Liver (tissue), 9 donors: ENCODE measurements around the gene USH2A. TPM values are rescaled to one million over a fixed set of nuclear protein-coding genes. Genes with fewer than 3 reads are reported as not detected.
A peak's percentile ranks its signal among the peaks of the same experiment; 100 is the strongest.

ENCODE experiments used
- DNase-seq: peaks from one replicate; pipeline ENCODE4 v3.0.0-alpha.2; 2017; ENCODE audit warnings: low spot score
- H3K27ac ChIP-seq, 2 donors: one replicate each; pipeline ENCODE4 v1.7.0; 2013; ENCODE audit warnings: inconsistent platforms in 2 of 2, low read length in 2 of 2, control low read depth in 1 of 2, low read depth in 1 of 2, mild to moderate bottlenecking in 1 of 2
- H3K27me3 ChIP-seq, 4 donors: one replicate each; pipeline versions ENCODE4 v1.6.1 to v1.7.0; 2013; ENCODE audit warnings: low read length in 3 of 4, inconsistent platforms in 1 of 4, mild to moderate bottlenecking in 1 of 4, moderate library complexity in 1 of 4; ENCODE audit not compliant: control insufficient read depth in 4 of 4, insufficient read depth in 4 of 4
- H3K36me3 ChIP-seq, 4 donors: one replicate each; pipeline versions ENCODE4 v1.6.1 to v1.7.0; 2013; ENCODE audit warnings: low read length in 3 of 4, mild to moderate bottlenecking in 3 of 4, low read depth in 1 of 4, moderate library complexity in 1 of 4; ENCODE audit not compliant: control insufficient read depth in 4 of 4, insufficient read depth in 3 of 4
- H3K4me1 ChIP-seq, 4 donors: one replicate each; pipeline versions ENCODE4 v1.6.1 to v1.7.0; 2013; ENCODE audit warnings: low read length in 3 of 4, mild to moderate bottlenecking in 3 of 4, moderate library complexity in 1 of 4; ENCODE audit not compliant: control insufficient read depth in 4 of 4, insufficient read depth in 4 of 4
- H3K4me3 ChIP-seq, 3 donors: one replicate each; pipeline versions ENCODE4 v1.6.1 to v1.7.0; 2013; ENCODE audit warnings: low read length in 3 of 3, control low read depth in 1 of 3, low read depth in 1 of 3, mild to moderate bottlenecking in 1 of 3
- H3K9ac ChIP-seq, 2 donors: one replicate each; pipeline ENCODE4 v1.7.0; 2013; ENCODE audit warnings: low read length in 2 of 2, mild to moderate bottlenecking in 2 of 2, moderate library complexity in 2 of 2, control low read depth in 1 of 2, low read depth in 1 of 2
- H3K9me3 ChIP-seq, 4 donors: one replicate each; pipeline versions ENCODE4 v1.6.1 to v1.7.0; 2013; ENCODE audit warnings: low read length in 3 of 4; ENCODE audit not compliant: control insufficient read depth in 4 of 4
- CTCF ChIP-seq: fragments of 150-350 bp; IDR thresholded peaks from 2 replicates; pipeline ENCODE4 v1.5.1; 2017; ENCODE audit warnings: improper control_type of control experiment, low read depth, low read length; ENCODE audit not compliant: missing input control
- EGR1 ChIP-seq, 2 donors: IDR thresholded peaks; 2 replicates each; pipeline ENCODE4 v1.6.1; 2016 to 2018; ENCODE audit warnings: antibody characterized with exemption in 2 of 2, low read depth in 2 of 2
- FOXA1 ChIP-seq: IDR thresholded peaks from 2 replicates; pipeline ENCODE4 v1.6.1; 2016; ENCODE audit warnings: antibody characterized with exemption
- GABPA ChIP-seq, 2 donors: IDR thresholded peaks in 1 of 2; conservative IDR thresholded peaks in 1 of 2; 2 replicates each; pipeline ENCODE4 v1.6.1; 2016; ENCODE audit warnings: antibody characterized with exemption in 2 of 2, mild to moderate bottlenecking in 1 of 2, moderate library complexity in 1 of 2
- HNF4A ChIP-seq, 2 donors: conservative IDR thresholded peaks; 2 replicates each; pipeline ENCODE4 v1.6.1; 2016; ENCODE audit warnings: antibody characterized with exemption in 2 of 2, mild to moderate bottlenecking in 2 of 2
- HNF4G ChIP-seq: IDR thresholded peaks from 2 replicates; pipeline ENCODE4 v1.6.1; 2016; ENCODE audit warnings: antibody characterized with exemption
- NR2F2 ChIP-seq: IDR thresholded peaks from 2 replicates; pipeline ENCODE4 v1.6.1; 2016; ENCODE audit warnings: antibody characterized with exemption
- RAD21 ChIP-seq, 2 donors: IDR thresholded peaks; 2 replicates each; pipeline ENCODE4 v1.6.1; 2016; ENCODE audit warnings: antibody characterized with exemption in 2 of 2, mild to moderate bottlenecking in 2 of 2
- REST ChIP-seq: IDR thresholded peaks from 2 replicates; pipeline ENCODE4 v1.6.1; 2016; ENCODE audit warnings: antibody characterized with exemption, mild to moderate bottlenecking
- RXRA ChIP-seq, 2 donors: IDR thresholded peaks; 2 replicates each; pipeline ENCODE4 v1.6.1; 2017 to 2018; ENCODE audit warnings: antibody characterized with exemption in 2 of 2, mild to moderate bottlenecking in 1 of 2
- YY1 ChIP-seq: IDR thresholded peaks from 2 replicates; pipeline ENCODE4 v1.6.1; 2016; ENCODE audit warnings: antibody characterized with exemption, mild to moderate bottlenecking
- ZBTB33 ChIP-seq: IDR thresholded peaks from 2 replicates; pipeline ENCODE4 v1.6.1; 2016; ENCODE audit warnings: antibody characterized with exemption
- WGBS: extraction: QIAGEN DNeasy Blood & Tissue Kit; methylation state at CpG from one replicate; pipeline ENCODE4 v1.1.7; 2013; 5-methylcytosine and 5-hydroxymethylcytosine counted together
- polyA plus RNA-seq, 2 donors: library from polyadenylated mRNA; stranded (reverse) in 1 of 2; unstranded in 1 of 2; fragments of 200-250 nt in 1 of 2; fragments of >200 nt in 1 of 2; fragmentation: Nextera tagmentation in 1 of 2; extraction: Ambion mirVana in 1 of 2; gene quantifications; one replicate each; pipeline versions ENCODE4 v1.2.1 to v1.2.3, GENCODE V29; 2013 to 2015
- total RNA-seq, 2 donors: library from RNA; depleted of rRNA; stranded (reverse); fragments of >200 nt; gene quantifications; one replicate each; pipeline ENCODE4 v1.2.3, GENCODE V29; 2014
- donor health status: healthy.
- donor health status: healthy.
- donor health status: healthy.
- donor health status: healthy.
- donor health status: healthy.

USH2A gene
- total and polyA plus RNA-seq, 4 donors, result 0.14 to 1.0 (median 0.31) TPM

- Histone ChIP-seq H3K9ac (no peak overlapping the region), H3K4me1 (no peaks in the 10 kb centered on the region), H3K9me3 (no peaks in the 10 kb centered on the region), H3K27ac (no peak overlapping the region), H3K27me3 (no peaks in the 10 kb centered on the region), H3K4me3 (no peak overlapping the region), H3K36me3 (no peaks in the 10 kb centered on the region)
- DNase-seq, result no peak
- 56% methylated on average over 3 of the region's 3 CpGs for WGBS
- TF ChIP-seq CTCF (peak; percentile 18), FOXA1 (no peak), RAD21 (IDR thresholded peaks at IDR 0.05) (peak; percentile 31 to 76)
Measured at GRCh38 chr1:216034506-216034905, 388.7 kb downstream of the USH2A start.

GRCh38 chr1:216032961-216033614, 390.2 kb downstream of the USH2A start:
- H3K36me3 ChIP-seq, result no peaks in the 10 kb centered on the region
- no peaks in the 10 kb centered on the region for H3K27me3 ChIP-seq
- no peaks in the 10 kb centered on the region for H3K4me1 ChIP-seq
- H3K9ac ChIP-seq, result no peak overlapping the region
- no peaks in the 10 kb centered on the region for H3K9me3 ChIP-seq
- TF ChIP-seq NR2F2 (no peak), HNF4G (no peak), RXRA (IDR thresholded peaks at IDR 0.05) (no peak), EGR1 (IDR thresholded peaks at IDR 0.05; ENCODE audit: low read depth in 2 of 2) (no peak), YY1 (no peak), REST (no peak), CTCF (no peak), GABPA (IDR thresholded peaks at IDR 0.05 in 1 of 2, conservative IDR thresholded peaks at IDR 0.05 in 1 of 2) (no peak), HNF4A (conservative IDR thresholded peaks at IDR 0.05) (no peak), ZBTB33 (no peak)
- H3K27ac ChIP-seq, result no peak overlapping the region
- H3K4me3 ChIP-seq, result no peak overlapping the region
- DNase-seq, result no peak
